ENCODE results near the gene PPIB. TPM values are rescaled to one million over a fixed set of nuclear protein-coding genes. Genes with fewer than 3 reads are reported as not detected.

PPIB gene
- total and polyA plus RNA-seq, 9 of the 15 experiments (the other 6 are each of a cell fraction or from before 2014, with no cell fraction given), result 306 to 746 (median 439) TPM

DNA sequence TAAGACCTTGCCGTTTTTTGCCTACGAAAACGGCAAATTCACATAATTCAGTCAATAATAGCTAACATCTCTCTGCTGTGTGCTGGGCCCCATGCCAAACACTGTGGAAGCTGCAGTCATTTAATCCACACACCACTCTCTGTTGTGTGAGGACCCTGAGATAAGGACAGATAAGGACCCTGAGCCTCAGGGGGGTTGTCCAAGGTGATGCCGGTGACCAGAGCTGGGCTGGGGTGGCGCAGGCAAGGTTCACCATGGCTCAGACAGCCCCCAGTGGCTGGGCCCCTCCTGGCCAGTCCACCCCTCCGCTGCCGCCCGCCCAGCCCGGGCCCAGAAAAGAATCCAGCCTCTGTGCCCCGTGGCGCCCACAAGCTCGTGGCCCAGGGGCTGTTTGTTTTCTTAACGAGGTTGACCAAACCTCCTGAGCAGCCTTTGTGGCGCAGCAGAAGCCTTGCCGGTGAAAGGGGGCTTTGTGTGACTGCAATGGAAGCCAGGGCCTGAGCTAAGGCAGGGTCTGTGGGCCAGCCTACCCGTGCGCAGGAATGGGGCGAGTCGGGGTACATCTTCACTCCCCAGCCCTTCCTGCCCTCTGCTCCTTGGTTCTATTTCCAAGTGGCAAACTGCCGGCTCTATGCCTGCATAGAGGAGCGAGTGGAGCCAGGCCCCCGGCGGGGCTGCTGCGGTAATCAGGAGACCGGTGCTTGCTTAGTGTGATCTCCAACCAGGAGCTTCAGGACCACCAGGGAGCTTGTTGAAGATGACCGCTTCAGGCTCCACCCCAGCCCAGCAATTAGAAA, 15.7 kb downstream of the PPIB start (continued):
- TF ChIP-seq, protein P1, sequence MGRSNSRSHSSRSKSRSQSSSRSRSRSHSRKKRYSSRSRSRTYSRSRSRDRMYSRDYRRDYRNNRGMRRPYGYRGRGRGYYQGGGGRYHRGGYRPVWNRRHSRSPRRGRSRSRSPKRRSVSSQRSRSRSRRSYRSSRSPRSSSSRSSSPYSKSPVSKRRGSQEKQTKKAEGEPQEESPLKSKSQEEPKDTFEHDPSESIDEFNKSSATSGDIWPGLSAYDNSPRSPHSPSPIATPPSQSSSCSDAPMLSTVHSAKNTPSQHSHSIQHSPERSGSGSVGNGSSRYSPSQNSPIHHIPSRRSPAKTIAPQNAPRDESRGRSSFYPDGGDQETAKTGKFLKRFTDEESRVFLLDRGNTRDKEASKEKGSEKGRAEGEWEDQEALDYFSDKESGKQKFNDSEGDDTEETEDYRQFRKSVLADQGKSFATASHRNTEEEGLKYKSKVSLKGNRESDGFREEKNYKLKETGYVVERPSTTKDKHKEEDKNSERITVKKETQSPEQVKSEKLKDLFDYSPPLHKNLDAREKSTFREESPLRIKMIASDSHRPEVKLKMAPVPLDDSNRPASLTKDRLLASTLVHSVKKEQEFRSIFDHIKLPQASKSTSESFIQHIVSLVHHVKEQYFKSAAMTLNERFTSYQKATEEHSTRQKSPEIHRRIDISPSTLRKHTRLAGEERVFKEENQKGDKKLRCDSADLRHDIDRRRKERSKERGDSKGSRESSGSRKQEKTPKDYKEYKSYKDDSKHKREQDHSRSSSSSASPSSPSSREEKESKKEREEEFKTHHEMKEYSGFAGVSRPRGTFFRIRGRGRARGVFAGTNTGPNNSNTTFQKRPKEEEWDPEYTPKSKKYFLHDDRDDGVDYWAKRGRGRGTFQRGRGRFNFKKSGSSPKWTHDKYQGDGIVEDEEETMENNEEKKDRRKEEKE (IDR thresholded peaks at IDR 0.05; ENCODE audit: borderline replicate concordance in 1 of 2, control insufficient read depth in 1 of 2, low read depth in 2 of 2, low read length in 1 of 2), result no peak
- TF ChIP-seq NCOA2 (IDR thresholded peaks at IDR 0.05; ENCODE audit: partially characterized antibody in 2 of 2), result peak in 1 of 2 experiments; percentile 45
- TF ChIP-seq NR2C2 (CRISPR knock-in tag; IDR thresholded peaks at IDR 0.05), result no peak
- no peak for TF ChIP-seq NR2C2 (tag; IDR thresholded peaks at IDR 0.05)
- TF ChIP-seq TBP (optimal IDR thresholded peaks at IDR 0.05; ENCODE audit: low read depth, low read length), result peak; percentile 36
- peak; percentile 78 for TF ChIP-seq ZBTB7A (IDR thresholded peaks at IDR 0.05; ENCODE audit: borderline replicate concordance, control insufficient read depth, low read depth, low read length)
- peak; percentile 53; the same call in 1 of the 2 replicates for TF ChIP-seq TAL1 (IDR thresholded peaks at IDR 0.05)
- TF ChIP-seq KDM2B (CRISPR knock-in tag; IDR thresholded peaks at IDR 0.05), result no peak
- TF ChIP-seq, protein P2, sequence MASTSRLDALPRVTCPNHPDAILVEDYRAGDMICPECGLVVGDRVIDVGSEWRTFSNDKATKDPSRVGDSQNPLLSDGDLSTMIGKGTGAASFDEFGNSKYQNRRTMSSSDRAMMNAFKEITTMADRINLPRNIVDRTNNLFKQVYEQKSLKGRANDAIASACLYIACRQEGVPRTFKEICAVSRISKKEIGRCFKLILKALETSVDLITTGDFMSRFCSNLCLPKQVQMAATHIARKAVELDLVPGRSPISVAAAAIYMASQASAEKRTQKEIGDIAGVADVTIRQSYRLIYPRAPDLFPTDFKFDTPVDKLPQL (IDR thresholded peaks at IDR 0.05; ENCODE audit: extremely low read depth, insufficient read length), result no peak
- peak in 1 of 2 experiments; percentile 74; a peak in 1 of 4 replicates for TF ChIP-seq RCOR1 (IDR thresholded peaks at IDR 0.05; ENCODE audit: borderline replicate concordance in 1 of 2, low read depth in 2 of 2, low read length in 2 of 2)
- TF ChIP-seq, protein P3, sequence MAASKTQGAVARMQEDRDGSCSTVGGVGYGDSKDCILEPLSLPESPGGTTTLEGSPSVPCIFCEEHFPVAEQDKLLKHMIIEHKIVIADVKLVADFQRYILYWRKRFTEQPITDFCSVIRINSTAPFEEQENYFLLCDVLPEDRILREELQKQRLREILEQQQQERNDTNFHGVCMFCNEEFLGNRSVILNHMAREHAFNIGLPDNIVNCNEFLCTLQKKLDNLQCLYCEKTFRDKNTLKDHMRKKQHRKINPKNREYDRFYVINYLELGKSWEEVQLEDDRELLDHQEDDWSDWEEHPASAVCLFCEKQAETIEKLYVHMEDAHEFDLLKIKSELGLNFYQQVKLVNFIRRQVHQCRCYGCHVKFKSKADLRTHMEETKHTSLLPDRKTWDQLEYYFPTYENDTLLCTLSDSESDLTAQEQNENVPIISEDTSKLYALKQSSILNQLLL (CRISPR knock-in tag; IDR thresholded peaks at IDR 0.05; ENCODE audit: borderline replicate concordance), result no peak
- no peak for TF ChIP-seq ZSCAN29 (IDR thresholded peaks at IDR 0.05)
- TF ChIP-seq ZNF41 (CRISPR knock-in tag; conservative IDR thresholded peaks at IDR 0.05), result no peak
- TF ChIP-seq SOX6 (IDR thresholded peaks at IDR 0.05), result peak; percentile 60
- no peak for TF ChIP-seq ETS2 (tag; IDR thresholded peaks at IDR 0.05; ENCODE audit: borderline replicate concordance, poor library complexity, severe bottlenecking)
- peak; percentile 71 for TF ChIP-seq TCF3 (CRISPR knock-in tag; IDR thresholded peaks at IDR 0.05)
- TF ChIP-seq TSC22D4 (tag; IDR thresholded peaks at IDR 0.05), result no peak
- no peak for TF ChIP-seq SUPT5H (IDR thresholded peaks at IDR 0.05)
- TF ChIP-seq KAT7 (CRISPR knock-in tag; IDR thresholded peaks at IDR 0.05; ENCODE audit: borderline replicate concordance), result no peak
- TF ChIP-seq, protein P4, sequence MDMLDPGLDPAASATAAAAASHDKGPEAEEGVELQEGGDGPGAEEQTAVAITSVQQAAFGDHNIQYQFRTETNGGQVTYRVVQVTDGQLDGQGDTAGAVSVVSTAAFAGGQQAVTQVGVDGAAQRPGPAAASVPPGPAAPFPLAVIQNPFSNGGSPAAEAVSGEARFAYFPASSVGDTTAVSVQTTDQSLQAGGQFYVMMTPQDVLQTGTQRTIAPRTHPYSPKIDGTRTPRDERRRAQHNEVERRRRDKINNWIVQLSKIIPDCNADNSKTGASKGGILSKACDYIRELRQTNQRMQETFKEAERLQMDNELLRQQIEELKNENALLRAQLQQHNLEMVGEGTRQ (CRISPR knock-in tag; IDR thresholded peaks at IDR 0.05), result 0 out of 2 replicates have a peak, but pooled peaks have one; percentile 4
- no peak for TF ChIP-seq ZNF324 (CRISPR knock-in tag; IDR thresholded peaks at IDR 0.05)
- TF ChIP-seq, protein P5, sequence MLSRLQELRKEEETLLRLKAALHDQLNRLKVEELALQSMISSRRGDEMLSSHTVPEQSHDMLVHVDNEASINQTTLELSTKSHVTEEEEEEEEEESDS (CRISPR knock-in tag; IDR thresholded peaks at IDR 0.05), result no peak
- TF ChIP-seq HDAC2 (IDR thresholded peaks at IDR 0.05), result 0 out of 2 replicates have a peak, but pooled peaks have one; percentile 45

Measured in K562 (cell line).